Bronchial epithelial cell (primary cell): ENCODE data around the gene GP5. TPM values are rescaled to one million over a fixed set of nuclear protein-coding genes. Genes with fewer than 3 reads are reported as not detected.
A peak's percentile ranks its signal among the peaks of the same experiment; 100 is the strongest.

ENCODE experiments used
- DNase-seq: peaks from one replicate; pipeline ENCODE4 v3.0.0-alpha.2; 2010; ENCODE audit warnings: low read depth
- FAIRE-seq: peaks from 2 replicates; lab custom pipeline; 2011; peaks lifted over from hg19 to GRCh38; lab: Jason Lieb, UNC
- H3K27me3 ChIP-seq: 2 replicates; pipeline ENCODE4 v1.5.1; 2011; ENCODE audit warnings: low read length; ENCODE audit not compliant: control insufficient read depth, insufficient read depth
- H3K36me3 ChIP-seq: 2 replicates; pipeline ENCODE4 v1.5.1; 2011; ENCODE audit warnings: low read length; ENCODE audit not compliant: control insufficient read depth, insufficient read depth
- H3K4me3 ChIP-seq: 2 replicates; pipeline ENCODE4 v1.5.1; 2011; ENCODE audit warnings: mild to moderate bottlenecking, low read depth, low read length, control low read depth
- total RNA-seq: library from RNA; depleted of rRNA; stranded (reverse); fragments of >200 nt; gene quantifications from 2 replicates; pipeline ENCODE4 v1.2.1, GENCODE V29; 2014
- TF ChIP-seq, protein P1 (sequence below): IDR thresholded peaks from 2 replicates; pipeline ENCODE4 v1.5.1; 2011; ENCODE audit warnings: mild to moderate bottlenecking, moderate library complexity, low read length, control low read depth, inconsistent platforms; ENCODE audit not compliant: insufficient read depth, severe bottlenecking

GP5 gene
- total RNA-seq, 1 donor from 2014 or later, result under 0.01 TPM

GRCh38 chr3:194352667-194353246 lies 46.3 kb downstream of the GP5 start:
- FAIRE-seq (peak; percentile 18), DNase-seq (no peak)
- no peak overlapping the region for H3K4me3 ChIP-seq
- H3K27me3 ChIP-seq, result peaks cover 3% of the 10 kb centered on the region
- H3K36me3 ChIP-seq, result no peaks in the 10 kb centered on the region
- TF ChIP-seq, protein P1, sequence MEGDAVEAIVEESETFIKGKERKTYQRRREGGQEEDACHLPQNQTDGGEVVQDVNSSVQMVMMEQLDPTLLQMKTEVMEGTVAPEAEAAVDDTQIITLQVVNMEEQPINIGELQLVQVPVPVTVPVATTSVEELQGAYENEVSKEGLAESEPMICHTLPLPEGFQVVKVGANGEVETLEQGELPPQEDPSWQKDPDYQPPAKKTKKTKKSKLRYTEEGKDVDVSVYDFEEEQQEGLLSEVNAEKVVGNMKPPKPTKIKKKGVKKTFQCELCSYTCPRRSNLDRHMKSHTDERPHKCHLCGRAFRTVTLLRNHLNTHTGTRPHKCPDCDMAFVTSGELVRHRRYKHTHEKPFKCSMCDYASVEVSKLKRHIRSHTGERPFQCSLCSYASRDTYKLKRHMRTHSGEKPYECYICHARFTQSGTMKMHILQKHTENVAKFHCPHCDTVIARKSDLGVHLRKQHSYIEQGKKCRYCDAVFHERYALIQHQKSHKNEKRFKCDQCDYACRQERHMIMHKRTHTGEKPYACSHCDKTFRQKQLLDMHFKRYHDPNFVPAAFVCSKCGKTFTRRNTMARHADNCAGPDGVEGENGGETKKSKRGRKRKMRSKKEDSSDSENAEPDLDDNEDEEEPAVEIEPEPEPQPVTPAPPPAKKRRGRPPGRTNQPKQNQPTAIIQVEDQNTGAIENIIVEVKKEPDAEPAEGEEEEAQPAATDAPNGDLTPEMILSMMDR, result no peak

GRCh38 chr3:194351952-194352536 lies 47.0 kb downstream of the GP5 start:
- TF ChIP-seq, protein P1, result no peak
- DNase-seq (no peak), FAIRE-seq (no peak)
- Histone ChIP-seq H3K4me3 (no peak overlapping the region), H3K36me3 (no peaks in the 10 kb centered on the region), H3K27me3 (peaks cover 5% of the 10 kb centered on the region)

- no peak within 1 kb of the TSS for H3K4me3 ChIP-seq
These were observed 47.9 kb downstream of the GP5 start, which contains the start of gene CPN2 for GRCh38 chr3:194351080-194351672. Gene CPN2, minus strand, starts transcription at chr3:194351328. Its CDS starts 8,626 bp downstream, at chr3:194342702.

DNA sequence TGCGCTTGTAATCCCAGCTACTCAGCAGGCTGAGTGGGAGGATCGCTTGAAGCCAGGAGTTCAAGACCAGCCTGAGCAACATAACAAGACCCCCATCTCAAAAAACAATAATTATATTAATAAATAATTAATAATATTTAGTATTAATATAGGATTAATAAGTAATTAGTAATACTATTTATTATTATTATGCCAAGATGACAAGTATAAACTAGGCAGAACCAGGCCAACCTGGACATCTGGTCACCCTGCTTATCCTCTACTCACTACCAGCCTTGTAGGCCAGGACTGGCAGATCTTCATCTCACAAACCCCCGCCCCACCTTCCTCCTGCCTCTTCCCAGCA lies 48.4 kb downstream of the GP5 start:
- TF ChIP-seq, protein P1, result no peak
- FAIRE-seq, result no peak
- H3K27me3 ChIP-seq, result peaks cover 5% of the 10 kb centered on the region
- H3K4me3 ChIP-seq, result no peak overlapping the region
- H3K36me3 ChIP-seq, result no peaks in the 10 kb centered on the region
- no peak for DNase-seq

More at GRCh38 chr3:194351080-194351672, 47.9 kb downstream of the GP5 start, which contains the start of gene CPN2:
- FAIRE-seq, result no peak
- no peak for DNase-seq
- no peaks in the 10 kb centered on the region for H3K36me3 ChIP-seq
- TF ChIP-seq, protein P1, result no peak
- H3K27me3 ChIP-seq, result peaks cover 7% of the 10 kb centered on the region

DNA sequence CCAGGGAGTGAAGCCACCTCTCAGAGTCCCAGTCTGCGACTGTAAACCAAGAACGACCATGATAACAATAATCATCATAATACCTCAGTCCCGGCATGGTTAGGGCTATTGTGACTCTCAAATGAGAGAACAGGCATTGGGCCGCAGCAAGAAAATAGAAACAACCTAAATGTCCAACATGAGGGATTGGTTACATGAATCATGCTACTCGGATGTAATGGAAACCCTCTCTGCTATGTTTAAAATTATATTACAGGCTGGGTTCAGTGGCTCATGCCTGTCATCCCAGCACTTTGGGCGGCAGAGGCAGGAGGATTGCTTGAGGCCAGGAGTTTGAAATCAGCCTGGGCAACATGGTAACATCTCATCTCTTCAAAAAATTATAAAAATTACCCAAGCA lies 50.7 kb downstream of the GP5 start:
- H3K27me3 ChIP-seq, result peaks cover 5% of the 10 kb centered on the region
- TF ChIP-seq, protein P1, result no peak
- H3K4me3 ChIP-seq, result no peak overlapping the region
- DNase-seq (no peak), FAIRE-seq (no peak)
- H3K36me3 ChIP-seq, result no peaks in the 10 kb centered on the region
